ENCODE measurements around the gene CIB4.

CIB4 gene

GRCh38 chr2:26590508-26590907, 50.7 kb downstream of the CIB4 start:
- no peak for DNase-seq
- in situ Hi-C loops (cut with HindIII; ENCODE audit: low pct_ligation_motif_present, low sequenced_read_pairs): loop anchor here (25.0 kb wide), 1 partner anchor 172 kb away; the partner anchor contains the start of gene SLC35F6
- Histone ChIP-seq H3K4me3 (ENCODE audit: low read depth, low read length) (no peak overlapping the region), H3K27me3 (replicated peaks) (peaks cover 42% of the 10 kb centered on the region), H3K27ac (no peak overlapping the region), H3K36me3 (replicated peaks) (no peaks in the 10 kb centered on the region)
- TF ChIP-seq CTCF (IDR thresholded peaks at IDR 0.05; ENCODE audit: low read depth, low read length, missing control alignments): no peak

- Histone ChIP-seq H3K27ac (no peak overlapping the region), H3K36me3 (replicated peaks) (no peaks in the 10 kb centered on the region), H3K27me3 (replicated peaks) (peaks cover 40% of the 10 kb centered on the region), H3K4me3 (ENCODE audit: low read depth, low read length) (no peak overlapping the region)
- no peak for DNase-seq
- no peak for TF ChIP-seq CTCF (IDR thresholded peaks at IDR 0.05; ENCODE audit: low read depth, low read length, missing control alignments)
- in situ Hi-C loops (cut with HindIII; ENCODE audit: low pct_ligation_motif_present, low sequenced_read_pairs): loop anchor here (25.0 kb wide), 1 partner anchor 174 kb away; the partner anchor contains the start of gene SLC35F6
Observed at GRCh38 chr2:26588576-26588975, 52.6 kb downstream of the CIB4 start.

GRCh38 chr2:26587994-26588393, 53.2 kb downstream of the CIB4 start:
- TF ChIP-seq CTCF (IDR thresholded peaks at IDR 0.05; ENCODE audit: low read depth, low read length, missing control alignments): no peak
- in situ Hi-C loops (cut with HindIII; ENCODE audit: low pct_ligation_motif_present, low sequenced_read_pairs): loop anchor here (25.0 kb wide), 1 partner anchor 174 kb away; the partner anchor contains the start of gene SLC35F6
- Histone ChIP-seq H3K4me3 (ENCODE audit: low read depth, low read length) (no peak overlapping the region), H3K27ac (no peak overlapping the region), H3K36me3 (replicated peaks) (no peaks in the 10 kb centered on the region), H3K27me3 (replicated peaks) (peaks cover 40% of the 10 kb centered on the region)
- DNase-seq: no peak

GRCh38 chr2:26585966-26586365, 55.2 kb downstream of the CIB4 start:
- no peak for TF ChIP-seq CTCF (IDR thresholded peaks at IDR 0.05; ENCODE audit: low read depth, low read length, missing control alignments)
- H3K4me3 ChIP-seq (ENCODE audit: low read depth, low read length): no peak overlapping the region
- H3K36me3 ChIP-seq (replicated peaks): no peaks in the 10 kb centered on the region
- peaks cover 44% of the 10 kb centered on the region for H3K27me3 ChIP-seq (replicated peaks)
- no peak overlapping the region for H3K27ac ChIP-seq
- in situ Hi-C loops (cut with HindIII; ENCODE audit: low pct_ligation_motif_present, low sequenced_read_pairs): loop anchor here (25.0 kb wide), 1 partner anchor 176 kb away; the partner anchor contains the start of gene SLC35F6
- DNase-seq: no peak

GRCh38 chr2:26585100-26585499, 56.1 kb downstream of the CIB4 start:
- H3K27ac ChIP-seq: no peak overlapping the region
- no peaks in the 10 kb centered on the region for H3K36me3 ChIP-seq (replicated peaks)
- DNase-seq: no peak
- no peak overlapping the region for H3K4me3 ChIP-seq (ENCODE audit: low read depth, low read length)
- in situ Hi-C loops (cut with HindIII; ENCODE audit: low pct_ligation_motif_present, low sequenced_read_pairs): loop anchor here (25.0 kb wide), 1 partner anchor 177 kb away; the partner anchor contains the start of gene SLC35F6
- H3K27me3 ChIP-seq (replicated peaks): peaks cover 41% of the 10 kb centered on the region
- TF ChIP-seq CTCF (IDR thresholded peaks at IDR 0.05; ENCODE audit: low read depth, low read length, missing control alignments): no peak

- Histone ChIP-seq H3K27me3 (replicated peaks) (peaks cover 39% of the 10 kb centered on the region), H3K27ac (no peak overlapping the region), H3K4me3 (ENCODE audit: low read depth, low read length) (no peak overlapping the region), H3K36me3 (replicated peaks) (no peaks in the 10 kb centered on the region)
- DNase-seq: no peak
- no peak for TF ChIP-seq CTCF (IDR thresholded peaks at IDR 0.05; ENCODE audit: low read depth, low read length, missing control alignments)
- in situ Hi-C loops (cut with HindIII; ENCODE audit: low pct_ligation_motif_present, low sequenced_read_pairs): loop anchor here (25.0 kb wide), 1 partner anchor 178 kb away; the partner anchor contains the start of gene SLC35F6
Observed at GRCh38 chr2:26584656-26585055, 56.5 kb downstream of the CIB4 start.
